GM20431 (cell line): ENCODE data around the gene DPYSL4.
"Not testable (repeated sequence)": the region's sequence is repeated elsewhere in the genome, so short reads cannot be mapped to it uniquely, and the experiment has no call there.

Experiments used
- in situ Hi-C: fragments of 300-500 bp; cut with MseI, MboI; formaldehyde crosslinking; loops from one replicate; pipeline ENCODE4 v1.15.0; 2020; ENCODE audit warnings: low sequenced_read_pairs; ENCODE audit not compliant: unreplicated experiment

Gene DPYSL4

DNA sequence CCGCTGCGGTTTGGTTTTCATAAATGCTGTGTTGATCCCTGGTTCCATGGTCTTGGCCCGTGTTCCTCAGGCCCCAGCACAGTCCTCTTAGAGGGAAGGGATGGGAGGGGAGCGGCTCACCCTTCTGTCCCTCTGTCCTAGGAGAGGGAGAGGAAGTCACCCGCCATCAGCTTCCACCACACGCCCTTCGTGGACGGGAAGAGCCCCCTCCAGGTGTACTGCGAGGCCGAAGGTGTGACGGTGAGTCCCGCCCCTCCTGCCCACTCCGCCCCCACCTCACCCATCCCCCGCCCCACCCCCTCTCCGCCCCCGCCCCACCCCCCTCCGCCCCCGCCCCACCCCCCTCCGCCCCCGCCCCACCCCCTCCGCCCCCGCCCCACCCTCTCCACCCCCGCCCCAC, 37.5 kb upstream of the DPYSL4 start:
- in situ Hi-C loops = no loop called here

GRCh38 chr10:132149917-132150316, 36.8 kb upstream of the DPYSL4 start:
- in situ Hi-C loops = no loop called here

- in situ Hi-C loops = no loop called here
These were observed 36.0 kb upstream of the DPYSL4 start for GRCh38 chr10:132150777-132151176.

DNA sequence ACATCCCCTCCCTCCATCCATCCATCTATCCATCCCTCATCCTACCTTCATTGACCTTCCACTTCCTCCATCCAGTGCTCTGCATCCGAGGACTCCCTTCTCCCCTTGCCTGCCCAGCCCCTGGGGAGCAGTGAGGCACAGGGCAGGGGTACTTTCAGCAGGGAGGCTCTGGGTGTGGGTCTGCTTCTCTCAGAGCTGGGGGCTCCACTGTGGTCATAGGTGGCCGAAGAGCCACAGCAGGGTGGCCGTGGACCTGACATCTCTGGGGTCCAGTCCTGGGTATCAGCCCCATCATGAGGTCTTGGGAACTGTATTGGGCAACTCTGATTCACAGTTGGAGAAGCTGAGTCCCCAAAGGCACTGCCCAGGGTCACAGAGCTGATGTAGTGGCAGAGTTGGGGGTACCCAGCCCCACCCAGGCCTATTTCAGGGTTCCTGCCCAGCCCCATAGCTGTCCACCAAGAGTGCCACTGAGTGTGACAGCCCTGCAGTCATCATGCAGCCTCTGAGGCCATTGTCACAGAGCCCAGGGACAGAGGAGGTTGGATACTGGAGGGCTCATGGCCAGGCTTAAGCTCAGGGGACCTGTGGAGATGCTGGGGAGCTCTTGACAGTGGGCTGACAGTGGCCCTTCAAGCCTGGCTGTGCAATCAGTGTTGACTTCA, 35.3 kb upstream of the DPYSL4 start:
- in situ Hi-C loops = no loop called here

GRCh38 chr10:132151951-132152505, 34.7 kb upstream of the DPYSL4 start:
- in situ Hi-C loops = no loop called here

DNA sequence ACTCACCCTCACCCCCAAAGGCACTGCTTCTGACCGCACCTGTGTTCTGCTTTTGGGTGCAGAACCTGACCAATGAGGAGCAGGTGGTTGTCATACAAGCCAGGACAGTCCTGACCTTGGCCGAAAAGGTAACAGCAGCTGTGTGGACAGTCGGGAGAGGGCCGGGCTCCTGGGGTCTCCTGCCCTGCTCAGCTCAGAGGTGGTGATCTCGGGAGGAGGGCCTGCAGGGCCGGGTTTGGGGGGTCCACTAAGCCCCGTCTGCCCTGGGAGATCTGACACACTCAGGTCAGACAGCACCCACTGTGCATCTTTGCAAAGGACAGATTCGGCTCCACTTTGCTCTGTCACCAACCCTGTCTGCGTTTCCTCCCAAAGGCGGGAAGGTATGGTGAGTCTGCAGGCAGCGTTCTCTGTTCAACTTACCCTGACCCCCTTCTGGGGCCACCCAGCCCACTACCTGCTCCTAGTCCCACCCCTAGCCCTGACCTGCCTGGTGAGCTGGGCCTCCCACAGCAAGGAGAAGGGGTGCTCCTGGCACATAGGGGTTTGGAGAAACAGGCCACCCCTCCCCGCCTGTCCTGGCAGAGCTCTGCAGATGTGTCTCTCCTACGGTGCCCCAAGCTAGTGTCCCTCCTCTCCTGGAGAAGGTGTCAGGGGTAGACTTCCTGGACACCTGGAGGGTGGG, 33.7 kb upstream of the DPYSL4 start:
- in situ Hi-C loops = no loop called here

DNA sequence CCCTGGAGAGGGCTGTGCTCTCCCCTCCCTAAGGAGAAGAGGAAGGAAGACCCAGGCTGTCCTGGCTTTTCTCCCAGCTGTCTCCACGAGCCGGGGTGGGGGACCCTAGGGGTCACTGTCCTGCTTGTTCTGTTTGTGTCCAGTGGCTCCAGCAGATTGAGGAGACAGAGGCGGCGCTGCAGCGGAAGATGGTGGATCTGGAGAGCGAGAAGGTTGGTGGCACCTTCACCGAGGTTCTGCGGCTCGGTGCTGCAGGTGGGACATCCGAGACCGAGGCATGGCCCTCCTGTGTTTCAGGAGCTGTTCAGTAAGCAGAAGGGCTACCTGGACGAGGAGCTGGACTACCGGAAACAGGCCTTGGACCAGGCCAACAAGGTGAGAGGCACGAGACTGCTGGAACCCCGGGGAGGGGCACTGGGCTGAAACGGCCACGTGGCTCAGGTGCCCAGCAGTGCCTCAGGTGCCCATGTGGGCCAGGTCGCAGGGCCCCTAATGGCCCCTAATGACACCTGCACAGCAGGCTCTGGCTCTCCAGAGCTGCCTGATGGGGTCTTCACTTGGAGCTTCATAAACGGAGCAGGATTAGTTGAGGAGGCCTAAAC, 33.0 kb upstream of the DPYSL4 start:
- in situ Hi-C loops = no loop called here

GRCh38 chr10:132154440-132154839, 32.3 kb upstream of the DPYSL4 start:
- in situ Hi-C loops = no loop called here

DNA sequence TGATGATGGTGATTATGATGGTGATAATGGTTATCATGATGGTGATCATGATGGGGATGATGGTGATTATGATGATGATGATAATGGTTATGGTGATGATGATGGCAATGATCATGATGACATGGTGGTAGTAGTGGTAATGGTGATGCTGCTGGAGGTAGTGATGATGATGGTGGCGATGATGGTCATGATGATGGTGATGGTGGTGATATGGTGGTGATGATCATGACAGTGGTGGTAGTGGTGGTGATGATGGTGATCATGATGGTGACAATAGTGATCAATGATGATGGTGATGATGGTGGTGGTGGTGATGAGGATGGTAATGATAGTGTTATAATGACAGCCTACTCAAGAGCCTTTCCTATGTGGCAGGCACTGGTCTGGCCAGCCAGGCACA, 31.8 kb upstream of the DPYSL4 start:
- in situ Hi-C loops = no loop called here

GRCh38 chr10:132155723-132156381, 30.9 kb upstream of the DPYSL4 start:
- in situ Hi-C loops = no loop called here

- in situ Hi-C loops = no loop called here
These were observed 30.4 kb upstream of the DPYSL4 start for GRCh38 chr10:132156382-132156781.

- in situ Hi-C loops = no loop called here
These were observed 29.6 kb upstream of the DPYSL4 start for GRCh38 chr10:132157101-132157500.

GRCh38 chr10:132158122-132158741, 28.5 kb upstream of the DPYSL4 start:
- in situ Hi-C loops = no loop called here

DNA sequence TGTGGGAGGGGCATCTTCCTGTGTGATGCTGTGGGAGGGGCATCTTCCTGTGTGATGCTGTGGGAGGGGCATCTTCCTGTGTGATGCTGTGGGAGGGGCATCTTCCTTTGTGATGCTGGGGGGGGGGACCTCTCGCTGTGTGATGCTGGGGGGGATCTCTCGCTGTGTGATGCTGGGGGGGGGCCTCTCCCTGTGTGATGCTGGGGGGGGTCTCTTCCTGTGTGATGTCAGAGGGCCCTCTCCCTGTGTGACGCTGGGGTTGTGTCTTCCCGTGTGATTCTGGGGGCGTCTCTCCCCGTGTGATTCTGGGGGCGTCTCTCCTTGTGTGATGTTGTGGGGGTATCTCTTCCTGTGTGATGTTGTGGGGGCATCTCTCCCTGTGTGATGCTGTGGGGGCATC, 27.9 kb upstream of the DPYSL4 start:
- in situ Hi-C loops = no loop called here

GRCh38 chr10:132159302-132160230, 27.2 kb upstream of the DPYSL4 start:
- in situ Hi-C loops = not testable (repeated sequence)

GRCh38 chr10:132160231-132160630, 26.5 kb upstream of the DPYSL4 start:
- in situ Hi-C loops = not testable (repeated sequence)

- in situ Hi-C loops = not testable (repeated sequence)
These were observed 25.7 kb upstream of the DPYSL4 start for GRCh38 chr10:132160834-132161622.

DNA sequence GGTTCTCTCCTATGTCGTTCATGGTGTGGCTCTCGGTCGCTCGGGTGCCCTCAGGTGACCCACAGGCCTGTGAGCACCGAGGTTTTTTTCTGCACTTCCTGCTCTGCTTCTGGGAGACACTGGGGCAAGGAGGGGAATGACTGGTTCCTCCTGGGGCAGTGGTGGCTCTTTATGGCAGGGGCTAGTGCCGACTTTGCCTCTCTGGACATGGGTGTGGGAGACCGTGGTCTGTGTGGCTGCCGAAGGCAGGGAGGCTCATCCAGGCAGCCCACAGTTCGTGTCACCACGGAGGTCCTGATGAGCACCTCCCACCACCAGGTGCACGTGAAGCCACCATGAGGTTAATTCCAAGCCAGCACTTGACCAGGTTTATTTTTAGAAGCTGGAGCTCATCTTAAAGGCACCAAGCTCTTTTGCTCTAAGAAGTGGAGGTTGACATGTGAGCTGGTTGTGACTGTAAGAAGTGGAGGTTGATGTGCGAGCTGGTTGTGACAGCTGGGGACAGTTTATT, 24.7 kb upstream of the DPYSL4 start:
- in situ Hi-C loops = no loop called here
